ENCODE results near the gene PARD3. TPM values are rescaled to one million over a fixed set of nuclear protein-coding genes. Genes with fewer than 3 reads are reported as not detected.

Gene PARD3
- total RNA-seq, 4 donors from 2014 or later: 42.6 to 63.6 (median 55.2) TPM

DNA sequence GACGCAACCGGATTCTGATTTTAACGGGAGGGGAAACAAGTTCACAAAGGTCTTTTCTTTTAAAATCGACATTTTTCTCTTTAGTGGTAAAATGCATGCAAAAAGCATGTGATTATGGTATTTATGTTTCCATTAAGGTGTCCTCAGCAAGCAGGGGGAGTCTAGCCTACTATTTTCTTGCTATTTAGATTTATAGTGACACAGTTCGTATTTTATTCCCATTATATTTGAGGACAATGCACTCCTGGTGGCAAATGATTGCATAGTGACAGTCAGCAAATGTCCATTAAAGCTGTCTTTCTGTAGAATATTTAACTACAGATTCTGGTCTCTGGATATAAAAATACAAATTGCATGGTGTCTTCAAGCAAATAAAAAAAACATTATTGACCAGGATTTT, 554.2 kb downstream of the PARD3 start:
- H3K27ac ChIP-seq: no peak overlapping the region
- peaks cover 0 to 13% (median 0%) of the 10 kb centered on the region in 3 donors for H3K36me3 ChIP-seq
- no peak overlapping the region for H3K4me3 ChIP-seq
- H3K4me1 ChIP-seq: no peaks in the 10 kb centered on the region
- H3K9me3 ChIP-seq: no peaks in the 10 kb centered on the region
- WGBS, 2 donors: 84 to 87% methylated on average over 5 of the region's 5 CpGs
- no peak for DNase-seq (ENCODE audit: low spot score in 2 of 2)
- no peaks in the 10 kb centered on the region for H3K27me3 ChIP-seq
- no peak for TF ChIP-seq POLR2A (IDR thresholded peaks at IDR 0.05)
- TF ChIP-seq, protein P1, sequence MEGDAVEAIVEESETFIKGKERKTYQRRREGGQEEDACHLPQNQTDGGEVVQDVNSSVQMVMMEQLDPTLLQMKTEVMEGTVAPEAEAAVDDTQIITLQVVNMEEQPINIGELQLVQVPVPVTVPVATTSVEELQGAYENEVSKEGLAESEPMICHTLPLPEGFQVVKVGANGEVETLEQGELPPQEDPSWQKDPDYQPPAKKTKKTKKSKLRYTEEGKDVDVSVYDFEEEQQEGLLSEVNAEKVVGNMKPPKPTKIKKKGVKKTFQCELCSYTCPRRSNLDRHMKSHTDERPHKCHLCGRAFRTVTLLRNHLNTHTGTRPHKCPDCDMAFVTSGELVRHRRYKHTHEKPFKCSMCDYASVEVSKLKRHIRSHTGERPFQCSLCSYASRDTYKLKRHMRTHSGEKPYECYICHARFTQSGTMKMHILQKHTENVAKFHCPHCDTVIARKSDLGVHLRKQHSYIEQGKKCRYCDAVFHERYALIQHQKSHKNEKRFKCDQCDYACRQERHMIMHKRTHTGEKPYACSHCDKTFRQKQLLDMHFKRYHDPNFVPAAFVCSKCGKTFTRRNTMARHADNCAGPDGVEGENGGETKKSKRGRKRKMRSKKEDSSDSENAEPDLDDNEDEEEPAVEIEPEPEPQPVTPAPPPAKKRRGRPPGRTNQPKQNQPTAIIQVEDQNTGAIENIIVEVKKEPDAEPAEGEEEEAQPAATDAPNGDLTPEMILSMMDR (IDR thresholded peaks at IDR 0.05): no peak

DNA sequence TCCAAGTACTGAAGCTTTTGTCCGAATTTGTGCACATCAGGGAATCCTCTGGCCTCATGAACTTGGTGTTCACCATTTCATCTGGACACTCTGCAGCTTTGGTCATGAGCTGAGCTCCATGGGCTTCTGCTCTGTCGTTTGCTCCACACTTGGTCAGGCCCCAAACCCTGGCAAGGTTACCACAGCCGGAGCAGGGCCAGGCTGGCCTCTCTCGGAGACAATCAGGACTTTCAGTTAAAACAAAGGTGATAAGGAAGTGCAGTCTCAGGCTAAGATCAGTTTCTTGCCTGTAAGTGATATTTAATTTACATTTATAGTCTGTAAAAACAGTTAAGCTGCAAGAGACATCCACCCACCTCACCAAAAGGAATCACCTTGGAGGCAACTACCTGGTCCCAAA, 558.9 kb downstream of the PARD3 start:
- no peaks in the 10 kb centered on the region for H3K27me3 ChIP-seq
- H3K27ac ChIP-seq: no peak overlapping the region
- WGBS, 2 donors: 78 to 94% methylated on average over 4 of the region's 4 CpGs
- no peak for DNase-seq (ENCODE audit: low spot score in 2 of 2)
- no peaks in the 10 kb centered on the region for H3K9me3 ChIP-seq
- no peak overlapping the region for H3K4me3 ChIP-seq
- TF ChIP-seq POLR2A (IDR thresholded peaks at IDR 0.05) (no peak), EP300 (IDR thresholded peaks at IDR 0.05) (no peak)
- TF ChIP-seq, protein P1 (IDR thresholded peaks at IDR 0.05): no peak
- peaks cover 0 to 13% (median 0%) of the 10 kb centered on the region in 3 donors for H3K36me3 ChIP-seq
- H3K4me1 ChIP-seq: no peaks in the 10 kb centered on the region

- 33 to 54% methylated on average over 3 of the region's 3 CpGs for WGBS, 2 donors
- no peak for DNase-seq (ENCODE audit: low spot score in 2 of 2)
- H3K4me1 ChIP-seq: no peaks in the 10 kb centered on the region
- no peaks in the 10 kb centered on the region for H3K9me3 ChIP-seq
- H3K27me3 ChIP-seq: no peaks in the 10 kb centered on the region
- H3K4me3 ChIP-seq: no peak overlapping the region
- H3K36me3 ChIP-seq: peaks cover 0 to 10% (median 0%) of the 10 kb centered on the region in 3 donors
- TF ChIP-seq, protein P1 (IDR thresholded peaks at IDR 0.05): no peak
- TF ChIP-seq EP300 (IDR thresholded peaks at IDR 0.05): no peak
- TF ChIP-seq POLR2A (IDR thresholded peaks at IDR 0.05): no peak
- H3K27ac ChIP-seq: no peak overlapping the region
Measured at GRCh38 chr10:34255035-34255434, 560.1 kb downstream of the PARD3 start.

DNA sequence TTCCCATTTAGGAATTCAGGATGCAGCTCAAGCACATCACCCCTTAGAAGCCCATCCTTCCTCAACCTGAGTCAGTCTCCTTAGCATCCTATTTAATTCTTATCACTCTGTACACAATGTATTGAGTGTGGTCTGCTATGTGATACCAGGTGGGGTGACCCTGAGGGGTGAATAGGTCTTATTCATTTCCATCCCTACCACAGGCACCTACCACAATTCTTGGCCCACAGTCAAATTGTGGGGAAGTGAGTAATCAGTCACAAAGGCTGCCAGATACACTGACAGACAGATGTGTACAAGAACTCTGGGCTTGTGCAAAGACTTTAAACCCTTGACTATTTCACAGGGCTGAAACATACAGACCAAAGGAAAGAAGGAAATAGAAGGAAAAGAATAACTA, 560.5 kb downstream of the PARD3 start:
- TF ChIP-seq EP300 (IDR thresholded peaks at IDR 0.05): no peak
- TF ChIP-seq, protein P1 (IDR thresholded peaks at IDR 0.05): no peak
- no peak for TF ChIP-seq POLR2A (IDR thresholded peaks at IDR 0.05)
- Histone ChIP-seq H3K4me3 (no peak overlapping the region), H3K4me1 (no peaks in the 10 kb centered on the region), H3K9me3 (no peaks in the 10 kb centered on the region), H3K36me3 (peaks cover 0 to 8% (median 0%) of the 10 kb centered on the region in 3 donors), H3K27me3 (no peaks in the 10 kb centered on the region), H3K27ac (no peak overlapping the region)
- no peak for DNase-seq (ENCODE audit: low spot score in 2 of 2)

DNA sequence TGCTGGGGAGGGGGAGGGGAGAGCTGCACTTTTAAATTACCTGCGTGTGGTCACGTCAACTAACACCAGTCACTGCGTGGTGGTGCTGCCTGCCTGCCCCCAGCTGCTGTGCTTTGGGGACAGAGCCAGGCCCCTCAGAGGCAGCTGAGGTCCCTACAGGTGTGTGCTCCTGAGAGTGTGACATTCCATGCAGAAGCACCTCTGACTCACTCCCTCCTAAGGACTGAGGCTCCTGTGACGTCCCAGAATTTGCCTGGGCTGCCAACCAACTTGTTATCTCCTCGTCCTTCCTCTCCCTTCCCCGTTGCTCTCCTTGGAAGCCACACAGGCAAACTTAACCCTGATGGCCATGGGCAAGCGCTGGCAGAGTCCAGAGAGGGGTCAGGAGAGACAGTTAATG, 563.0 kb downstream of the PARD3 start:
- WGBS, 2 donors: 71 to 73% methylated on average over 7 of the region's 7 CpGs

More for the DNA sequence above, 563.0 kb downstream of the PARD3 start:
- no peaks in the 10 kb centered on the region for H3K9me3 ChIP-seq
- H3K4me1 ChIP-seq: no peaks in the 10 kb centered on the region
- no peaks in the 10 kb centered on the region for H3K36me3 ChIP-seq
- no peak overlapping the region for H3K4me3 ChIP-seq
- TF ChIP-seq POLR2A (IDR thresholded peaks at IDR 0.05) (no peak), EP300 (IDR thresholded peaks at IDR 0.05) (no peak)
- TF ChIP-seq, protein P1 (IDR thresholded peaks at IDR 0.05): no peak
- H3K27ac ChIP-seq: no peak overlapping the region
- H3K27me3 ChIP-seq: no peaks in the 10 kb centered on the region
- no peak for DNase-seq (ENCODE audit: low spot score in 2 of 2)
